Suppressor macrophage treated with lipopolysaccharide for 1 hour (primary cell): Measurements from ENCODE around the gene RPUSD1.
"Not testable (repeated sequence)": the region's sequence is repeated elsewhere in the genome, so short reads cannot be mapped to it uniquely, and the experiment has no call there.

Experiments used
- DNase-seq, 3 donors: peaks; one replicate each; pipeline ENCODE4 v3.0.0-alpha.2; 2020 to 2022

Gene RPUSD1

DNA sequence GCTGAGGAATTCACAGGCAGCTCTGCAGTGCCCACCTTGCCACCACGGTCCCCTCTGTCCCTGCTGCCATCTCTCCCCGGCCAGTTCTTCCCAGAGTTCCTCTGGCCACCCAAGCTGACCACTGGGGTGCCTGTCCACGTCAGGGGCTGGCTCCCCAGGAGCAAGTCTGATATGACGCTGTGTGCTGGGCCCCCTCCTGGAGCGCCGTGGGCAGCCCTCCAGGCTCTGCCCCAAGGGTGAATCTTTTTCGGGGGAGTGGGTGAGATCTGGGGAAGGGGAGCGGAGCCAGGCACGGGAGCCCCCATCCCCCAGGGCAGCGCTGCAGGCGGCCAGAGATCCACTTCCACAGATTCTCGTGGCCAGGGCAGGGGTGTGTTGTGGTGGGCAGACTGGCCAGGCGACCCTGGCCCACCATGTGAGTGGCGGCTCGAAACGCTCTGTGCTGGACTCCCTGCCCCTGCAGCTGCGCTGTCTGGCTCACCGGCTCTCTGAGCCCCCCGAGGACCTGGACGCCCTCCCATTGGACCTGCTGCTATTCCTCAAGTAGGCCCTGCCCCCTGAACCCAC, 23.9 kb downstream of the RPUSD1 start:
- no peak for DNase-seq

DNA sequence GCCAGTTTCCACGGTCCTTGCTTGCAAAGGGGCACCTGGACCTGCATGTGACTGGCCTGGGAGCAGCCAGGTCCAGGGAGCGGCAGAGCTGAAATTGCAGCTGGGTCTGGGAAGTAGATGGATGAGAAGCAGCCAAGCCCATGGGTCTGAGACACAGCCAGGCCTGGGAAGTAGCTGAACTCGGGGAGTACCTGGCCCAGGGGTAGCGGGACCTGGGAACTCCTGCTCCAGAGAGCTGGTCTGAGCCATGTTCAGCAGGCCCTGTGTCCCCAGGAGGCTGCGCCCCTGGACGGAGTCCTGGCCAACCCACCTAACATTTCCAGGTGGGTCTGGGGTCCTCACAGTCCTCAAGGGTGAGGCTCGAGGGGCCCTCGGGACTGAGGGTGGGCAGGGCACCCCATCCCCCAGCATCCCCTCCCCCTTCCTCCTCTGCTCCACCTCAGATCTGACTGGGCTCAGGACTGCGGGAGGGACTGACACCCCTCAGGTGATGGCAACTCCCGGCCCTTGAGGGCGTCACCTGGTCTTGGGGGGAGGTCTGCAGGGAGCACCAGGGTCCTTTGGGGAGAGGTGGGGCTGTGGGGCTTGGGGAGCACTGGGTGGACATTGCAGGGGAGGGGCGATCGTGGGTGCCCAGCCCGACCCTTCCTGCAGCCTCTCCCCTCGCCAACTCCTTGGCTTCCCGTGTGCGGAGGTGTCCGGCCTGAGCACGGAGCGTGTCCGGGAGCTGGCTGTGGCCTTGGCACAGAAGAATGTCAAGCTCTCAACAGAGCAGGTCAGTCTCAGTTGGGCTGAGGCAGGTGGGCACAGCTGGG, 24.6 kb downstream of the RPUSD1 start:
- no peak for DNase-seq

DNA sequence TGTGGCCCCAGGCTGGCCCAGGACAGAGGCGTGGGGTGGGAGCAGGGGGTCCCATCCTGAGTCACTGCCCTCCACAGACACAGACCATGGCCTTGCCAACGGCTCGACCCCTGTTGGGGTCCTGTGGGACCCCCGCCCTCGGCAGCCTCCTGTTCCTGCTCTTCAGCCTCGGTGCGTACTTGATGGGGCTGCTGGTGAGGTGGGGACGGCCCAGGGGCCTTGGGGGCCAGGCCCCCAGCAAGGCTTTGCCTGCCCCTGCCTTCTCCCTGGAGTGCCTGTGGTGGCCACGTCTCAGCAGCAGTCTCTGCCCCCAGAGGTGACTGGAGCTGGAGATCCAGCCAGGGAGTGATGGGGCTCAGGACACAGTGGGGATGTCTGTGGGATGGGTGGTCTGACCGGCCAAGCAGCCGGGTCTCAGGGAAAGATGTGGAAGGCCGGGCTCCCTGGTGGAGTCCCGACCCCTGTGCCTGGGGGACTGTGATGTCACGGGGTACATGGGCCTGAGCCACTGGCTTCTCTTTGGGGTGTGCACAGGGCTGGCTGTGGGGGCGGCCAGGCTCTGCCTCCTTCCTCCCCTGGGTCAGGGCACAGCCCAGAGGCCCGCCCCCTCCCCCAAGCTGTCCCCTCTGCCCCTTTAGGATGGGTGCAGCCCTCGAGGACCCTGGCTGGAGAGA, 25.4 kb downstream of the RPUSD1 start:
- no peak for DNase-seq

DNA sequence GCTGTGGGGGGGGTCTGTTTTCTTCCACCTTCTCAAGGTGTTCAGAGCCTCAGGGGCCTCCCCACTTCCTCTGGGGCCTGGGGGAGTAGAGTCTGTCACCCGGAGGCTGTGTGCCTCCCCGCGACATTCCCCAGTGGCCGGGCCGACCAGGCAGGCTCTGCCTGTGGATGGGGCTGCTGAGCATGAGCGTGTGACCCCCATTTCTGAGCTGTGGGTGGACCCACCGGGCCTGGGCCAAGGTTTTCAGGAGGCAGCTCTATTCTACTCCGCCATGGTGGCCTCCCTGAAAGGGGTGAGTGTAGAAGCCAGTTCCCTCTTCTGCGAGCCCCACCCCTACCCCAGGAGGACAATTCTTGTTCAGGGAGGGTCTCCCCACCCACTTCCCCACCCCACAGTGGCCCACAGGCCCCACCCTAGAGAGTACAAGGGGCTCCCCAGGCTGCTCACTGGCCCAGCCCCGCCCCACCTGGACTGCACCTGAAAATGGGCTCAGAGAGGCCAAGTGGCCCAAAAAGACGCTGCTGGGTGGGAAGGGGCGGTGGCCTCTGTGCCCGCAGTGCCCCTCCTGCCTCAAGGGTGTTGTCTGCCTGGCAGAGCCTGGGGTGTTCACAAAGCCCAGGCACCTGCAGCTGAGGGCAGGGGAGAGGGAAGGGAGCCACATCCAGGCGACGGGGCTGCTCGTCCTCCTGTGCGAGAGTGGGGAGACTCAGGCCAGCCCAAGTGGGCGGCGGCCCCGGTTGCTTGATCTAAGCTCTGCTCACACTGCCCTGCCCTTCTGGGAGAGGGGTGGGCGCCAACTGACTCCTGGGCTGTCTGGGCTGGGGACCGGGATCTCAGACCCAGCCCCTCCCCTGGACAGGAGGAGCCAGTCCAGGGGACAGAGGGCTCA, 26.3 kb downstream of the RPUSD1 start:
- no peak for DNase-seq

DNA sequence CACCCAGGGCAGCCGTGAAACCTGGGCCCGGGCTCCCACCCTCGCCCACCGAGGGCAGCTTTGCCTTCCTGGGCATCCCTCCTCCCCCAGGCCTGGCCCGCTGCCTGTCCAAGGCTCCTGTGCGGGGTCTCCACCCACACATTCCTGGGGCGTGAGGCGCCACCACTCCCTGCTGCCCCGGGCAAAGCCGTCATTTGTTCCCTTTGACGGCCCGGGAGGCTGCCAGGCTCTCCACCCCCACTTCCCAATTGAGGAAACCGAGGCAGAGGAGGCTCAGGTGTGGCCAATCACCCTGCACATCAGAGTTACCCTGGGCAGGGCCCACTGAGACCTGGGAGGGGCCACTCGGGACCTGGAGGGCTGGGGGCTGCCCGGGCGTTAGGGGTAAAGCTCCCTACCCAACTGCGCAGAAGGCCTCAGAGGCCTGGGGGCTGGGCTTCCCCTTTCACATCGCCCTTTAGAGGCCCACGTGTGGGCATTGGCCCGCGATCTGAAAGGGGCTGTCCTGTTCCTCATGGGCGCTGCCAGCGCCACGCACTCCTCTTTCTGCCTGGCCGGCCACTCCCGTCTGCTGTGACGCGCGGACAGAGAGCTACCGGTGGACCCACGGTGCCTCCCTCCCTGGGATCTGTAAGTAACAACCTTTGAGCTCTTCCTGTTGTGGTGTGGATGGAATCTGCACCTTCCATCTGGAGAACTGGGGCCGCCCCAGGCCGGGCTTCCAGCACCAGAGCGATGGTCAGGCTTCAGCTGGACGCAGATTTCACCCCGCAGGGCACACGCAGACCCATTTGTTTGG, 27.4 kb downstream of the RPUSD1 start, which contains the start of gene MSLN:
MSLN (plus strand) TSS at position 190 of the 799 bp plus-strand sequence. CDS start 1,947 bp downstream, outside the sequence.
- DNase-seq, result no peak

DNA sequence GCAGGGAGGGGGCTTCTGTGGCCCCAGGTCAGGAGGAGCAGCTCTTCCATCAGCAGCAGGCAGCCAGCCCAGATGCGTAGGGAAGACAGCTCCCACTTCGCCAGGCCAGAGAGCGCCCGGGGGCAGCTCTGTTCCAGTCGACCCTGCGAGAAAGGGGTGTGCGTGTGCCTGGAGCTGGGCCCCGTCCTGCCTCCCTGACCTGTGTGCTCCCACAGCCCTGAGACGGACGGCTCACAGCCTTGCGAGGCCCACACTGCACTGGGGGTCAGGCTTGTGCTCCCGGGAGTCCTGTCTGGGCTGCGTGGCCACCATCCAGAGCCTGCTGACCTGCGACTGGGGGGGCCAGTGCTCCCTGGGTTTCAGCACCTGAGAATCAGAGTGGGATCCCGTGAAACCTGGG, 28.1 kb downstream of the RPUSD1 start:
- DNase-seq, result no peak

DNA sequence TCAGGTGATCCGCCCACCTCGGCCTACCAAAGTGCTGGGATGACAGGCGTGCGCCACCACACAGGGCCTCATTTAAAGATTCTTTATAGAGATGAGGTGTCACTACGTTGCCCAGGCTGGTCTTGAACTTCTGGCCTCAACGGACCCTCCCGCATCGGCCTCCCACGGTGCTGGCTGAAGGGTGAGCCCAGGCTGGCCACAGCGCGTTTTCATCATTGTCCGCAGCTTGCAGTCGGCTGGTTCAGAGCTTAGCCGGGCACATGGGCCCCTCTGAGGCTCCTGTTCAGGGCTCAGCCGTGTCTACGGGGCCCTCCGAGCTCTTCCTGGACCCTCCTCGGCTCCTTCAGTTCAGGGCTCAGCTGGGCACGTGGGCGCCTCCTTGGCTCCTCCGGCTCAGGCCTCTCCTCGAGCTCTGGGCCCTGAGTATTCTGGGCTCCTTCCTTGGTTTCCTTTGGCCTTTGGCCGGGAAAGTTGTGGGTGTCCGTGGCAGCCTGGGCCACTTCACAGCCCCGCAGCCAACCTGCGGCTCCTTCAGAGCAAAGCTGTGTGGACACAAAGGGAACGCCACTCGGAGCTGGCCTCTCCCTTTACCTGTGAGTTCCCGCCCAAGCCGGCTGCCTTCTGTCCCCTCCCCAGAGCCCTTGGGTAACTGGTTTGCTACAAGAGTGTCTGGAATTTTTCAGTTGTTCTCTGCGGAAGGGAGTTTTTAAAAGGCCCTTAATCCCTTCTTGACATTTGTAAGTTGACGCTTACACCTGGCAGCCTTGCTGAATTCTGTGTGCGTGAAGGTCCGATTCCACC, 28.9 kb downstream of the RPUSD1 start:
- DNase-seq, result no peak

DNA sequence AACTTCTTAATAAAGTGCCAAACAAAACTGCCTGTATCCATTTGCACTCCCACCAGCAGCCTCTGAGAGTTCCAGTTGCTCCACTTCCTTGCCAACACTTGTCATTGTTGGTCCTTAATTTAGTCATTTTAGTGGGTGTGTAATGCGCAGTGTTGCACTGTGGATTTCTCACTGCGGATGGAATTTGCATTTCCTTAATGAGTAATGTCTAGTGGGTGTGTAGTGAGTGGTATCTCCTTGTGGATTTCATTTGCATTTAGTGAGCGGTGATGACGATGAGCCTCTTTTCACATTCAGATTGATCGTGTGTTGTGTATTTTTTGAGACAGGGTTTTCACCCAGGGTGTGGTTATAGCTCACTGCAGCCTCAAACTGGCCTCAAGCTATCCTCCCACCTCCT, 31.8 kb downstream of the RPUSD1 start:
- DNase-seq, result peak; percentile 14 to 64 (median 44)

DNA sequence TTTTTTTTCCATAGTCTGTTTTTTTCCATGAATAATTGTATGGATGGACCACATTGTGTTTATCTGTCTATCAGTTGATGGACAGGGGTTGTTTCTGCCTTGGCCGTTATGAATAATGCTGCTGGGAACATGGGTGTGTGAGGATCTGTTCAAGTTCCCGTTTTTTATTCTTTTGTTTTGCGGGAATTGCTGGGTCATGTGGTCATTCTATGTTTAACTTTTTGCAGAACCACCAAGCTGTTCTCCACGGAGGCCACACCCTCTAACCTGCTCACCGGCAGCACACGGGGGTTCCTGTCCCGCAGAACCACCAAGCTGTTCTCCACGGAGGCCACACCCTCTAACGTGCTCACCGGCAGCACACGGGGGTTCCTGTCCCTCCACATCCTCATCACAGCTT, 33.5 kb downstream of the RPUSD1 start:
- DNase-seq, result peak; percentile 61 to 73 (median 72)

DNA sequence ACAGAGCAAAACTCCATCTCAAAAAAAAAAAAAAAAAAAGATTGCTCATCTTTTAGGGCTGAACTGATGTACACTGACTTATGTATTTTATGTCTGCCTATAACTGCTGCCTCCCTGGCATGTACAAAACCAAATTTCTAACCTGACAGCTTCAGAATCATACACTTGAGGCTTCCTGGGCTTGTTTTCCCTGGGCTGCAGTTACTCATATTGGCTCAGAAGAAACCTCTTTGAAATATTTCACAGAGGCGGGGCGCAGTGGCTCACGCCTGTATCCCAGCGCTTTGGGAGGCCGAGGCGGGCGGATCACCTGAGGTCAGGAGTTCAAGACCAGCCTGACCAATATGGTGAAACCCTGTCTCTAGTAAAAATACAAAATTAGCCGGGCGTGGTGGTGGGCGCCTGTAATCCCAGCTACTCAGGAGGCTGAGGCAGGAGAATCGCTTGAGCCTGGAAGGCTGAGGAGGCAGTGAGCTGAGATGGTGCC, 34.0 kb downstream of the RPUSD1 start:
- DNase-seq, result not testable (repeated sequence)

DNA sequence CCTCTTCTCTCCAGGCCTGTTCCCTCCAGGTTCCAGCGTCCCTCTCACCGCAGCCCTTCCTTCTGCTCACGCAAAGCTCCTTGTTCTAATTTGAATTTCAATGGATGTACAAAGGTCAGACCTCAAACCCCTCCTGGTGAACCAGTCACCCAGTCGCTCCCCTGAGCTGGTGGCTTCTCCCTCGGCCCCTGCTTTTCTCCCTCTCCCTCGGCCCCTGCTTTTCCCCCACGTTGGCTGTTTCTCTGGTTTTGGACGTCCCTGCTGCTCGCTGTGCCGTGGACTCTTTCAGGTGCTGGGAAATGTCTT, 36.2 kb downstream of the RPUSD1 start:
- no peak for DNase-seq

DNA sequence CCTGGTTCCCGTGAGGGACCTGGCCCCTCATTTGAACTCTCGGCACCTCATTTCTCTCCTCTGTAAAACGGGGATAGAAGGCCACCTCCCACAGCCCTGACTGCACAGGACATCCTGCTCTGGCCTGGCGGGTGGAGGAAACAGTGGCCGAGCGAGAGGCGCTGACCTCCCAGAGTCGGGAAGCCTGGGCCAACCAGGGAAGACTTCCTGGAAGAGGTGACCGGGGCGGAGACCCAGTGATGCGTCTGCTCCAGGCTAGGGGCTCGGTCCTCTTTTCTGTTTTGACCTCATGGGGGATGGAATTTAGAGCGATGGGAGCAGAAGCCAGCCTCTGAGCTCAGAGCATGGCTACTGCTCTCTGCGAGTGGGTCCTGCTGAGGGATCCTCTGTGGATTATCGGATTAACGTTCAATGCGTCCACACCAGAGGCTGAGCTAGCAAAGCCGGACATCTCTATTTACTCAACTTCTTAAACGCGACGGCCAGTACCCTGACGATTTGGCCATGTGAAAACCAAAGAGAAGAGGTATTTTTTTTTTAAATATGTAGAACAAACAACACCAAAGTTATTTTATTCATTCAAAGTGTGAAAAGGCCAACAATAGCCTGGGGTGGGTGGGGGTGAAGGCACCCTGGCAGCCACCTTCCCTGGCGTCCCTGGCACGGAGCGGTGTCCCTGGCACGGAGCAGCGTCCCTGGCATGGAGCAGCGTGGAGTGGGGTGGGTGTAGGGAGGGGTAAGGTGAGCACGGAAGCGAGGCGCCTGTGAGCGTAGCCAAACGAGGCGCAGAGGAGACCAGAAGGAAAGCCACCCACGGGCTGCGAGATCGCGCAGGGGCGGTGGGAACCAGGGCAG, 36.8 kb downstream of the RPUSD1 start:
- DNase-seq, result no peak

DNA sequence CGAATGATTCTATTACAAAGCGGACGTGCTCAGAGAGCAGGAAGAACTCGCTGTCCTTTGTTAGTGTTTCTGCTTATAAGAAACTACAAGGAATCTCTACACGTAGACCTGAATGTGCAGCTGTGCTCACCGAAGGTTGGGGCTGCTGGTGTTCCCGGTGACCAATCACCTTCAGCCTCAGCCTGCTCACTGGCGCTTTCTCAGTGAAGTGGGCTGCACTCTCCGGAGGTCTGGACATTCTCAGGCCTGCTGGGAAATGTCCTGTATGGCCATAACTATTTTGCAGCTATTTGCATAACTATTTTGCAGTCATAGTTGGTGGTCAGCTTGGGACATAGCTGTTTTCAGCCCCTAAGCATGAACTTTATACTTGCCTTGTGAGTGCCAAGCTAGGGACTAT, 37.7 kb downstream of the RPUSD1 start:
- no peak for DNase-seq

DNA sequence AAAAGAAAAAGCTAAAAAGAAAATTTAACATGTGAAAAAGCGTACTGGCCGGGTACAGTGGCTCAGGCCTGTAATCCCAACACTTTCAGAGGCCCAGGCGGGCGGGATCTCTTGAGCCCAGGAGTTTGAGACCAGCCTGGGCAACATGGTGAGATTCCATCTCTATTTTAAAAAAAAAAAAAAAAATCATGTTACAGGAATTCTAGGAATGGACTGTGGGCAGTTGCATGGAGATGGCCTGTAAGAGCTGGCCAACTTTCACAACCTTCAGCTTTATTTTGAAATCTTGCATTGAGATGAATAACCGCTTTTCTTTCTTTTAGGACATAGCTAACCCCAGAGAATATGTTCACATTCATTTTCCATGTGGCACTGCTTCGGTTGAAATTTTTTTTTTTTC, 39.2 kb downstream of the RPUSD1 start:
- DNase-seq, result no peak

DNA sequence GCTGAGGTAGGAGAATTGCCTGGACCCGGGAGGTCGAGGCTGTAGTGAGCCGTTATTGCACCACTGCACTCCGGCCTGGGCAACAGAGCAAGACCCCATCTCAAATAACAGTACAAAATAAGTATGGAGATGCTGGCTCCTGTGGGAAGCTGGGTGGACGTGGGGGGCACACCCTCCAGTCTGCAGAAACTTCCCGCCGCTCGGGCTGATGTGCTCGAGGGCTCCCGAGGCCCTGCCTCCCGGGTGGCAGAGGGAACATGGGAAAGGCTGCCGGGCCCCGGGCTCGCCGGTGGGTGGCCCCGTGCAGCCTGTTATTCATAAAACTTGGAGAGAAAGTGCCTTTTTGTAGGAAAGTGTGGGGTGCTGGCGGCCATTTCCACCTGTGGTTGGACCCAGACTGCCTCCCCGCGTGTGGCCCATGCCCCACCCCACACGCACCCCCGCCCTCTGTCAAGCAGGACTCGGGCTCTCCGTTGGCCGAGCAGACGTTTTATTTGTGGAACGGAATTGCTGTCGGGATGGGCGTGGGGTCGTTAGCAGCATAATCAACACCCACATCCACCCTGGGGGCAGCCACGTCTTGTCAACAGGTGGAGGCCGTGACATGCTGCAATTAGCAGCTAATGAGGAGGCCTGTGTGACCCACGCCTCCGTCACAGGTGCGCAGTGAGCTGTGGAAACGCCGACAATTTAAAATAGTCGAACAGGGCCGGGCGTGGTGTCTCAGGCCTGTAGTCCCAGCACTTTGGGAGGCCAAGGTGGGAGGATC, 40.0 kb downstream of the RPUSD1 start:
- DNase-seq, result no peak

DNA sequence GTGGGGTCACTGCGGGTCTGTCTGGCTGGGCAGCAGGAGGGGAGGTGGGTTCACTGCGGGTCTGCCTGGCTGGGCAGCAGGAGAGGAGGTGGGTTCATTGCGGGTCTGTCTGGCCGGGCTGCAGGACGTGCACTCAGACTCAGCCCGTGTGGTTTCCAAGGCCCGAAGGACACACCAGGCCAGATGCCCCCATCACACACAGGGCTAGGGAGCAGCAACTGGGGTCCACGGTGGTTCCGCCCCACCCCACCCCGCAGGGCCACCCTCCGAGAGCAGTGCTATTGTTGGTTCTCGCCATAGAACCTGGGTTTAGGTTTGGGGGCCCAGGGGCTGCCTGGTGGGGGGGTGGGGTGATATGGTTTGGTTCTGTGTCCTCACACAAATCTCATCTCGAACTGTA, 41.5 kb downstream of the RPUSD1 start:
- no peak for DNase-seq

DNA sequence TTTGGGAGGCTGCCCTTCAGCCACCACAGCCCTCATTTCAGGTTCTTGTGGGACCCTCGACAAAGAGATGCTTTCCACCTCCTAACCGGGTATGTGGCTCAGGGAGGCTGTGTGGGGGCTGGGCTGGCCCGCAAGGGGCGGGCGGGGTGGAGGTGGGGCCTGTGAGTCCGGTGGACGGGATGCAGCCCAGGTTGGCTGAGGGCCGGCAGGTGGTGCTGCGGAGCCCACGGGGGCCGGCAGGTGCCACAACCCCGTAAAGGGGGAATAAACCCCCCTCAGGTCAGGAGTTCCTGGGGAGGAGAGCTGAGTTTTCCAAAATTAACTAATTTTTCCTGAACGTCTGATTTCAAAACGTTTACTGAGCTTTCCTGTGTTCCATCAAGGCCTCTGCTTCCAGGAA, 42.4 kb downstream of the RPUSD1 start:
- no peak for DNase-seq

DNA sequence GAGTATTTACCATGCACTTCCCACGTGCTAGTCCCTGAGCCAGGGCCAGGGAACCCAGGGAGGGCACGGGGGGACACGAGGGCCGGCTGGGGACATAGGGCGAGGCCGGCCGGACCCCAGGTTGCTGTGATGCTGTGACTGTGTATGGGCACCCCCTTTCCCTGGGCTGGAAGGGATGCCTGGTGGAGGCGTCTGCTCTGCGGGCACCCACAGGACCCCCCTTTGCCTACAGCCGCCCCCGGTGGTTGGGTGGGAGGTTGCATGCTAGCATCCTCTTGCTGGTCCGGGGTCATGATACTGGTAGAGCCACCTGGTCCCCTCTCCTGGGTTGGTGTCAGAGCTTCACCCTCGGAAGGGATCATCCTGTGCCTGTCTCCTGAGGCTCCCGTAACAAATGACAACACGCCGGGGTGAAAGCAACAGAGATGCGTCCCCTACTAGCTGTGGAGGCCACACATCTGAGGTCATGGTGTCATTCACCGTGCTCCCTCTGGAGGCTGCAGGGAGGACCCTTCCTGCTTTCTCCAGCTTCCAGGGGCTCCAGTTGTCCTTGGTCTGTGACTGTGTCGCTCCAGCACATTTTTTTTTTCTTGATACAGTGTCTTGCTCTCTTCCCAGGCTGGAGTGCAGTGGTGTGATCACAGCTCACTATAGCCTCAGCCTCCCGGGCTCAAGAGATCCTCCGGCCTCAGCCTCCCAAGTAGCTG, 44.2 kb downstream of the RPUSD1 start:
- DNase-seq, result no peak

DNA sequence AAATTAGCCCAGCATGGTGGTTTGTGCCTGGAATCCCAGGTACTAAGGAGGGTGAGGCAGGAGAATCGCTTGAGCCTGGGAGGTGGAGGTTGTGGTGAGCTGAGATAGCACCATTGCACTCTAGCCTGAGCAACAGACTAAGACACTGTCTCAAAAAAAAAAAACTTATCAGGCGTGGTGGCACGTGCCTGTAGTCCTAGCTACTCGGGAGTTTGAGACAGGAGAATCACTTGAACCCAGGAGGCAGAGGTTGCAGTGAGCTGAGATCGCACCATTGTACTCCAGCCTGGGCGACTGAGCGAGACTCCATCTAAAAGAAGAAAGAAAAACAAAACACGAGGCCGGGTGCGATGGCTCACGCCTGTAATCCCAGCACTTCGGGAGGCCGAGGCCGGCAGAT, 45.3 kb downstream of the RPUSD1 start:
- DNase-seq, result not testable (repeated sequence)
